H9 (cell line): ENCODE measurements around the gene IER5. TPM values are rescaled to one million over a fixed set of nuclear protein-coding genes. Genes with fewer than 3 reads are reported as not detected.

Experiments
- DNase-seq: peaks from one replicate; pipeline ENCODE4 v3.0.0-alpha.2; 2017
- H2AFZ ChIP-seq: one replicate; pipeline ENCODE4 v1.6.1; 2013; ENCODE audit warnings: mild to moderate bottlenecking, low read length, control low read depth, moderate library complexity
- H2AK5ac ChIP-seq: 2 replicates; pipeline ENCODE4 v1.6.1; 2013; ENCODE audit warnings: low read length, control low read depth, mixed read lengths; ENCODE audit not compliant: insufficient read length
- H2BK120ac ChIP-seq: one replicate; pipeline ENCODE4 v1.6.1; 2013; ENCODE audit warnings: low read depth, mild to moderate bottlenecking, low read length, control low read depth, inconsistent platforms; ENCODE audit not compliant: poor library complexity, severe bottlenecking
- H2BK12ac ChIP-seq: 2 replicates; pipeline ENCODE4 v1.6.1; 2013; ENCODE audit warnings: low read length, control low read depth, mixed read lengths, low read depth; ENCODE audit not compliant: insufficient read length
- H2BK15ac ChIP-seq: 2 replicates; pipeline ENCODE4 v1.6.1; 2013; ENCODE audit warnings: low read depth, low read length, control low read depth
- H2BK20ac ChIP-seq: one replicate; pipeline ENCODE4 v1.6.1; 2013; ENCODE audit warnings: low read depth, mild to moderate bottlenecking, low read length, control low read depth, inconsistent platforms; ENCODE audit not compliant: poor library complexity, severe bottlenecking
- H2BK5ac ChIP-seq: 2 replicates; pipeline ENCODE4 v1.6.1; 2013; ENCODE audit warnings: low read length, control low read depth, mixed read lengths; ENCODE audit not compliant: insufficient read length
- H3K14ac ChIP-seq: 2 replicates; pipeline ENCODE4 v1.6.1; 2013; ENCODE audit warnings: low read length, control low read depth; ENCODE audit not compliant: insufficient read depth
- H3K18ac ChIP-seq: 2 replicates; pipeline ENCODE4 v1.6.1; 2013; ENCODE audit warnings: low read depth, mild to moderate bottlenecking, mixed read lengths, low read length, control low read depth; ENCODE audit not compliant: insufficient read length
- H3K23ac ChIP-seq: 2 replicates; pipeline ENCODE4 v1.6.1; 2013; ENCODE audit warnings: low read length, control low read depth, mixed read lengths, low read depth; ENCODE audit not compliant: insufficient read length
- H3K23me2 ChIP-seq: 2 replicates; pipeline ENCODE4 v1.6.1; 2013; ENCODE audit warnings: low read depth, mild to moderate bottlenecking, mixed read lengths, low read length, control low read depth; ENCODE audit not compliant: insufficient read length, poor library complexity, severe bottlenecking
- H3K27ac ChIP-seq: 2 replicates; pipeline ENCODE4 v1.5.1; 2013; ENCODE audit warnings: low read length, control low read depth, mixed read lengths, low read depth; ENCODE audit not compliant: insufficient read length
- H3K27me3 ChIP-seq: 2 replicates; pipeline ENCODE4 v1.6.1; 2013; ENCODE audit warnings: low read length, control low read depth, inconsistent platforms; ENCODE audit not compliant: insufficient read depth
- H3K4ac ChIP-seq: 2 replicates; pipeline ENCODE4 v1.6.1; 2013; ENCODE audit warnings: low read depth, mild to moderate bottlenecking, control low read depth, inconsistent platforms, low read length, moderate library complexity
- H3K4me1 ChIP-seq: 2 replicates; pipeline ENCODE4 v1.6.1; 2013; ENCODE audit warnings: low read length, control low read depth, inconsistent platforms; ENCODE audit not compliant: insufficient read depth
- H3K4me2 ChIP-seq: 2 replicates; pipeline ENCODE4 v1.6.1; 2013; ENCODE audit warnings: low read length, control low read depth, mixed read lengths; ENCODE audit not compliant: insufficient read length, insufficient read depth
- H3K56ac ChIP-seq: 2 replicates; pipeline ENCODE4 v1.6.1; 2013; ENCODE audit warnings: low read depth, mild to moderate bottlenecking, mixed read lengths, low read length, control low read depth; ENCODE audit not compliant: insufficient read length
- H3K79me1 ChIP-seq: 2 replicates; pipeline ENCODE4 v1.6.1; 2013; ENCODE audit warnings: low read depth, mild to moderate bottlenecking, moderate library complexity, low read length, control low read depth, inconsistent platforms; ENCODE audit not compliant: insufficient read depth, poor library complexity, severe bottlenecking
- H3K79me2 ChIP-seq: 2 replicates; pipeline ENCODE4 v1.6.1; 2013; ENCODE audit warnings: low read length, control low read depth, inconsistent platforms; ENCODE audit not compliant: insufficient read depth
- H3K9ac ChIP-seq: 2 replicates; pipeline ENCODE4 v1.6.1; 2013; ENCODE audit warnings: low read length, control low read depth, mixed read lengths; ENCODE audit not compliant: insufficient read length; ENCODE audit errors: extremely low read depth
- H3K9me3 ChIP-seq: one replicate; pipeline ENCODE4 v1.6.1; 2013; ENCODE audit warnings: low read depth, low read length, inconsistent platforms; ENCODE audit not compliant: control insufficient read depth
- H3T11ph ChIP-seq: one replicate; pipeline ENCODE4 v1.6.1; 2013; ENCODE audit warnings: mild to moderate bottlenecking, low read length, control low read depth, inconsistent platforms
- H4K20me1 ChIP-seq: one replicate; pipeline ENCODE4 v1.6.1; 2013; ENCODE audit not compliant: control insufficient read depth, insufficient read length, insufficient read depth
- H4K5ac ChIP-seq: 2 replicates; pipeline ENCODE4 v1.6.1; 2013; ENCODE audit warnings: low read depth, mild to moderate bottlenecking, mixed read lengths, low read length, control low read depth; ENCODE audit not compliant: insufficient read length
- H4K8ac ChIP-seq: replicated peaks from 2 replicates; pipeline ENCODE4 v1.6.1; 2013; ENCODE audit warnings: low read length, control low read depth, mixed read lengths, low read depth; ENCODE audit not compliant: insufficient read length
- H4K91ac ChIP-seq: 2 replicates; pipeline ENCODE4 v1.6.1; 2013; ENCODE audit warnings: low read depth, mild to moderate bottlenecking, moderate library complexity, mixed read lengths, low read length, control low read depth; ENCODE audit not compliant: insufficient read length
- H3K27ac Mint-ChIP-seq, 3 experiments: 2 replicates in 2 of 3; 3 replicates in 1 of 3; pipeline ENCODE4 v1.8.0; 2020 to 2021; ENCODE audit warnings: mixed read lengths in 3 of 3, mild to moderate bottlenecking in 1 of 3, moderate library complexity in 1 of 3
- H3K27me3 Mint-ChIP-seq: 2 replicates; pipeline ENCODE4 v1.8.0; 2021; ENCODE audit warnings: low read depth, mild to moderate bottlenecking, moderate library complexity, mixed read lengths
- H3K36me3 Mint-ChIP-seq, 3 experiments: 2 replicates in 2 of 3; 3 replicates in 1 of 3; pipeline ENCODE4 v1.8.0; 2020 to 2021; ENCODE audit warnings: low read depth in 3 of 3, mixed read lengths in 3 of 3; ENCODE audit not compliant: insufficient read depth in 1 of 3
- H3K4me1 Mint-ChIP-seq, 2 experiments: 2 replicates each; pipeline ENCODE4 v1.8.0; 2020; ENCODE audit warnings: mixed read lengths in 2 of 2
- H3K4me3 Mint-ChIP-seq, 2 experiments: 2 replicates in 1 of 2; 3 replicates in 1 of 2; pipeline ENCODE4 v1.8.0; 2020 to 2021; ENCODE audit warnings: mild to moderate bottlenecking in 2 of 2, mixed read lengths in 2 of 2, moderate library complexity in 1 of 2
- H3K9me3 Mint-ChIP-seq, 2 experiments: 2 replicates in 1 of 2; 3 replicates in 1 of 2; pipeline ENCODE4 v1.8.0; 2020; ENCODE audit warnings: mild to moderate bottlenecking in 2 of 2, mixed read lengths in 2 of 2, moderate library complexity in 1 of 2
- WGBS: extraction: QIAGEN DNeasy Blood & Tissue Kit; methylation state at CpG from one replicate; pipeline ENCODE4 v1.1.7; 2013; ENCODE audit warnings: missing lambda C conversion rate, low lambda C conversion rate, mixed read lengths; ENCODE audit not compliant: insufficient read length; ENCODE audit errors: extremely low coverage; 5-methylcytosine and 5-hydroxymethylcytosine counted together
- total RNA-seq: library from RNA; stranded (reverse); gene quantifications from 2 replicates; pipeline ENCODE4 v1.2.1, GENCODE V29; 2021
- TF ChIP-seq, protein P1 (sequence below): fragments of 200-600 bp; sonication (generic); conservative IDR thresholded peaks from 3 replicates; pipeline ENCODE4 v1.8.0; 2021; ENCODE audit warnings: antibody characterized with exemption, mild to moderate bottlenecking

The IER5 gene
- total RNA-seq, 1 experiment from 2014 or later: 6.7 TPM

DNA sequence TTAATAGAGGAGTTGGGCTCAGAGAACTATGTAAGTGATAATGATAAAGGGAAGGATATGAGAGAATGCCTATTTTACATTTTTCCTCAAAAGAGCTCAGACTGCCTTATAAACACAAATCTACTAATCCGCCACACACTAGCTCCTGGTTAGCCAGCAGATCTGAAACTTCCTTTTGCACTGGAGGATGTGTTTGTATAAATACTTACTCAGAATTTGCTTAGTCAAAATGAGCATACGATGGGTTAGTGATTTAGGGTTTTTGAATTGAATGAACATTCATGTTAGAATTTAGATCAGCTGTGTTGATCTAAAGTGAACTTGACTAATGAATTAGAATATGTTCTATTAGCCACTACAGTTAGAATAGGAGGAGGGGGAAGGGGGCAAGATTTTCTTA, 9.1 kb upstream of the IER5 start:
- Mint-ChIP-seq H3K27ac (no peak overlapping the region), H3K4me3 (no peak overlapping the region), H3K36me3 (peaks cover 0 to 4% (median 0%) of the 10 kb centered on the region in 3 experiments; a peak in 2 of 7 replicates), H3K9me3 (peaks cover 2 to 3% of the 10 kb centered on the region in 2 experiments; a peak in 2 of 5 replicates), H3K27me3 (peaks cover 3% of the 10 kb centered on the region), H3K4me1 (peaks cover 31 to 41% of the 10 kb centered on the region in 2 experiments)
- no peak overlapping the region for H4K8ac ChIP-seq
- no peak overlapping the region for H2BK5ac ChIP-seq
- H2BK12ac ChIP-seq: no peak overlapping the region
- no peak overlapping the region for H2BK15ac ChIP-seq
- H3K4me2 ChIP-seq: no peak overlapping the region
- no peak overlapping the region for H3K9ac ChIP-seq
- no peak overlapping the region for H3T11ph ChIP-seq
- no peak overlapping the region for H3K4ac ChIP-seq
- H3K27me3 ChIP-seq: no peaks in the 10 kb centered on the region
- H3K27ac ChIP-seq: no peak overlapping the region
- WGBS: 100% methylated on average over 1 of the region's 2 CpGs
- H3K79me1 ChIP-seq: no peaks in the 10 kb centered on the region
- H3K14ac ChIP-seq: no peak overlapping the region
- no peak overlapping the region for H2AK5ac ChIP-seq
- H3K23ac ChIP-seq: no peak overlapping the region
- no peak overlapping the region for H4K5ac ChIP-seq
- no peaks in the 10 kb centered on the region for H4K20me1 ChIP-seq
- peaks cover 2% of the 10 kb centered on the region; the same call in 1 of the 2 replicates for H3K4me1 ChIP-seq
- H2AFZ ChIP-seq: no peak overlapping the region
- H3K79me2 ChIP-seq: no peaks in the 10 kb centered on the region
- no peaks in the 10 kb centered on the region for H3K9me3 ChIP-seq
- H2BK120ac ChIP-seq: no peak overlapping the region
- no peak for DNase-seq
- no peak overlapping the region for H3K56ac ChIP-seq
- H3K18ac ChIP-seq: no peak overlapping the region
- H4K91ac ChIP-seq: no peak overlapping the region
- TF ChIP-seq, protein P1, sequence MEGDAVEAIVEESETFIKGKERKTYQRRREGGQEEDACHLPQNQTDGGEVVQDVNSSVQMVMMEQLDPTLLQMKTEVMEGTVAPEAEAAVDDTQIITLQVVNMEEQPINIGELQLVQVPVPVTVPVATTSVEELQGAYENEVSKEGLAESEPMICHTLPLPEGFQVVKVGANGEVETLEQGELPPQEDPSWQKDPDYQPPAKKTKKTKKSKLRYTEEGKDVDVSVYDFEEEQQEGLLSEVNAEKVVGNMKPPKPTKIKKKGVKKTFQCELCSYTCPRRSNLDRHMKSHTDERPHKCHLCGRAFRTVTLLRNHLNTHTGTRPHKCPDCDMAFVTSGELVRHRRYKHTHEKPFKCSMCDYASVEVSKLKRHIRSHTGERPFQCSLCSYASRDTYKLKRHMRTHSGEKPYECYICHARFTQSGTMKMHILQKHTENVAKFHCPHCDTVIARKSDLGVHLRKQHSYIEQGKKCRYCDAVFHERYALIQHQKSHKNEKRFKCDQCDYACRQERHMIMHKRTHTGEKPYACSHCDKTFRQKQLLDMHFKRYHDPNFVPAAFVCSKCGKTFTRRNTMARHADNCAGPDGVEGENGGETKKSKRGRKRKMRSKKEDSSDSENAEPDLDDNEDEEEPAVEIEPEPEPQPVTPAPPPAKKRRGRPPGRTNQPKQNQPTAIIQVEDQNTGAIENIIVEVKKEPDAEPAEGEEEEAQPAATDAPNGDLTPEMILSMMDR: no peak
- H2BK20ac ChIP-seq: no peak overlapping the region
- H3K23me2 ChIP-seq: no peaks in the 10 kb centered on the region
